ENCODE data around the gene NLRP2B. TPM values are rescaled to one million over a fixed set of nuclear protein-coding genes. Genes with fewer than 3 reads are reported as not detected.

Gene NLRP2B
- total RNA-seq, 1 experiment from 2014 or later: not detected

DNA sequence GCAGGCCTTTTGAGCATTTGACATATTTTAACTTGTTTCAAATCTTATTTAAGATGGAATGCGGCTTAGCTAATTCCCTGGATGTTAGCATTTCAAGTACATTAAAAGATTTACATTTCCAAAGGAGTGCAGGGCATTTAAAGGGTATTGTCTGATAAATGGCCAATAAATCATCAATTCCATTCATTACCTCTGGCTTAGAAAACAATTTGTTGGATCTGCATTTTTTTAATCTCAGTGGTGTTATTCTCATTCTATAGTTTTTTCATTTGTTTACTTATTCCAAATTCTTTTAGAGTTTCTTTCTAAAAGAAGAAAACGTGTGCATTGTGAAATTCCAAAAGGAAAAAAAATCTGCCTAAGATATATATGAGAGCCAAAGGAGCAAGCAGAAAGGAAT lies 1.3 kb upstream of the NLRP2B start:
- DNase-seq: no peak
- no peak overlapping the region for H3K27ac ChIP-seq (ENCODE audit: insufficient read length, low read depth, low read length)
- H3K27me3 ChIP-seq (ENCODE audit: insufficient read depth, low read length): no peaks in the 10 kb centered on the region
- no peak overlapping the region for H3T11ph ChIP-seq (ENCODE audit: low read length)
- H3K9me3 Mint-ChIP-seq: peaks cover 90 to 94% of the 10 kb centered on the region in 2 experiments
- H2AFZ ChIP-seq (ENCODE audit: low read length): no peak overlapping the region
- H3K27me3 Mint-ChIP-seq (ENCODE audit: low read depth): peaks cover 12% of the 10 kb centered on the region
- H2BK15ac ChIP-seq (ENCODE audit: low read depth, low read length): no peak overlapping the region
- no peaks in the 10 kb centered on the region for H3K4me1 ChIP-seq (ENCODE audit: insufficient read depth, low read length)
- no peaks in the 10 kb centered on the region for H3K79me1 ChIP-seq (ENCODE audit: insufficient read depth, low read depth, low read length, poor library complexity, severe bottlenecking)
- peaks cover 60% of the 10 kb centered on the region for H3K9me3 ChIP-seq (ENCODE audit: control insufficient read depth, low read depth, low read length)
- no peak overlapping the region for H2BK12ac ChIP-seq (ENCODE audit: insufficient read length, low read depth, low read length)
- H3K23ac ChIP-seq (ENCODE audit: insufficient read length, low read depth, low read length): no peak overlapping the region
- H3K4me1 Mint-ChIP-seq: peaks cover 0 to 17% of the 10 kb centered on the region in 2 experiments; a peak in 2 of 4 replicates
- no peaks in the 10 kb centered on the region for H3K79me2 ChIP-seq (ENCODE audit: insufficient read depth, low read length)
- H3K9ac ChIP-seq (ENCODE audit: extremely low read depth, insufficient read length, low read length): no peak overlapping the region
- no peak overlapping the region for H3K18ac ChIP-seq (ENCODE audit: insufficient read length, low read depth, low read length)
- no peaks in the 10 kb centered on the region for H4K20me1 ChIP-seq (ENCODE audit: control insufficient read depth, insufficient read depth, insufficient read length)
- H4K5ac ChIP-seq (ENCODE audit: insufficient read length, low read depth, low read length): no peak overlapping the region
- no peak overlapping the region for H3K4me3 Mint-ChIP-seq
- no CpG with 5 or more reads among the region's 2 CpGs for WGBS (ENCODE audit: extremely low coverage, insufficient read length, low lambda C conversion rate)
- H4K8ac ChIP-seq (replicated peaks; ENCODE audit: insufficient read length, low read depth, low read length): no peak overlapping the region
- H3K4me2 ChIP-seq (ENCODE audit: insufficient read depth, insufficient read length, low read length): no peak overlapping the region
- no peak overlapping the region for H2AK5ac ChIP-seq (ENCODE audit: insufficient read length, low read length)
- TF ChIP-seq, protein P1, sequence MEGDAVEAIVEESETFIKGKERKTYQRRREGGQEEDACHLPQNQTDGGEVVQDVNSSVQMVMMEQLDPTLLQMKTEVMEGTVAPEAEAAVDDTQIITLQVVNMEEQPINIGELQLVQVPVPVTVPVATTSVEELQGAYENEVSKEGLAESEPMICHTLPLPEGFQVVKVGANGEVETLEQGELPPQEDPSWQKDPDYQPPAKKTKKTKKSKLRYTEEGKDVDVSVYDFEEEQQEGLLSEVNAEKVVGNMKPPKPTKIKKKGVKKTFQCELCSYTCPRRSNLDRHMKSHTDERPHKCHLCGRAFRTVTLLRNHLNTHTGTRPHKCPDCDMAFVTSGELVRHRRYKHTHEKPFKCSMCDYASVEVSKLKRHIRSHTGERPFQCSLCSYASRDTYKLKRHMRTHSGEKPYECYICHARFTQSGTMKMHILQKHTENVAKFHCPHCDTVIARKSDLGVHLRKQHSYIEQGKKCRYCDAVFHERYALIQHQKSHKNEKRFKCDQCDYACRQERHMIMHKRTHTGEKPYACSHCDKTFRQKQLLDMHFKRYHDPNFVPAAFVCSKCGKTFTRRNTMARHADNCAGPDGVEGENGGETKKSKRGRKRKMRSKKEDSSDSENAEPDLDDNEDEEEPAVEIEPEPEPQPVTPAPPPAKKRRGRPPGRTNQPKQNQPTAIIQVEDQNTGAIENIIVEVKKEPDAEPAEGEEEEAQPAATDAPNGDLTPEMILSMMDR (conservative IDR thresholded peaks at IDR 0.05): no peak
- peaks cover 10 to 30% (median 13%) of the 10 kb centered on the region in 3 experiments; a peak in 6 of 7 replicates for H3K36me3 Mint-ChIP-seq (ENCODE audit: insufficient read depth in 1 of 3, low read depth in 3 of 3)
- no peak overlapping the region for H4K91ac ChIP-seq (ENCODE audit: insufficient read length, low read depth, low read length)
- H3K27ac Mint-ChIP-seq: no peak overlapping the region
- H3K4ac ChIP-seq (ENCODE audit: low read depth, low read length): no peak overlapping the region
- H2BK5ac ChIP-seq (ENCODE audit: insufficient read length, low read length): no peak overlapping the region
- no peak overlapping the region for H2BK20ac ChIP-seq (ENCODE audit: low read depth, low read length, poor library complexity, severe bottlenecking)
- no peaks in the 10 kb centered on the region for H3K23me2 ChIP-seq (ENCODE audit: insufficient read length, low read depth, low read length, poor library complexity, severe bottlenecking)
- no peak overlapping the region for H2BK120ac ChIP-seq (ENCODE audit: low read depth, low read length, poor library complexity, severe bottlenecking)
- no peak overlapping the region for H3K14ac ChIP-seq (ENCODE audit: insufficient read depth, low read length)
- no peak overlapping the region for H3K56ac ChIP-seq (ENCODE audit: insufficient read length, low read depth, low read length)

Data from H9 (cell line).